GM12878 (cell line): ENCODE measurements around the gene OR2T2. TPM values are rescaled to one million over a fixed set of nuclear protein-coding genes. Genes with fewer than 3 reads are reported as not detected.
"Not testable (repeated sequence)": the region's sequence is repeated elsewhere in the genome, so short reads cannot be mapped to it uniquely, and the experiment has no call there.

Experiments
- ATAC-seq: fragments of 200-7000 bp; cut with Tn5 transposase; 3 replicates; pipeline ENCODE4 v1.9.1; 2020; ENCODE audit warnings: mild to moderate bottlenecking, moderate library complexity
- BruUV-seq: library from RNA; stranded (reverse); fragments of 400-500 nt; replicated peaks from 2 replicates; lab custom pipeline; 2021; lab: Mats Ljungman, UMichigan
- CTCF ChIA-PET: fragments of 300-600 bp; sonication (Branson Sonifier 250); formaldehyde crosslinking; extraction: SDS; loops from one replicate; lab custom pipeline; 2021; ENCODE audit warnings: inconsistent platforms; lab: Yijun Ruan, JAX
- POLR2A ChIA-PET: fragments of 350-600 bp; formaldehyde crosslinking; extraction: SDS; loops from one replicate; lab custom pipeline; 2021; ENCODE audit warnings: inconsistent platforms; lab: Charles Lee
- RAD21 ChIA-PET: fragments of 300-600 bp; sonication (Branson Sonifier 250); formaldehyde crosslinking; loops from one replicate; lab custom pipeline; 2023; ENCODE audit warnings: antibody characterized with exemption; ENCODE audit not compliant: unreplicated experiment; lab: Charles Lee
- SMC1A ChIA-PET: fragments of 300-600 bp; sonication (Branson Sonifier 250); formaldehyde crosslinking; loops from one replicate; lab custom pipeline; 2023; ENCODE audit not compliant: unreplicated experiment, uncharacterized antibody; lab: Charles Lee
- DNase-seq: peaks from one replicate; pipeline ENCODE4 v3.0.0-alpha.2; 2011; ENCODE audit warnings: low read depth, low spot score
- FAIRE-seq: peaks from 3 replicates; lab custom pipeline; 2011; peaks lifted over from hg19 to GRCh38; lab: Jason Lieb, UNC
- H2AFZ ChIP-seq: 2 replicates; pipeline ENCODE4 v1.6.0; 2011; ENCODE audit warnings: low read depth, low read length, control low read depth; ENCODE audit not compliant: control insufficient read depth
- H3K27ac ChIP-seq: 2 replicates; pipeline ENCODE4 v1.5.1; 2011; ENCODE audit warnings: control low read depth; ENCODE audit not compliant: control insufficient read depth, insufficient read depth
- H3K27me3 ChIP-seq, 2 experiments: replicated peaks in 1 of 2; 2 replicates each; pipeline versions ENCODE4 v1.6.0 to v1.6.1; 2011; ENCODE audit warnings: low read length in 1 of 2; ENCODE audit not compliant: control insufficient read depth in 2 of 2, insufficient read depth in 2 of 2
- H3K36me3 ChIP-seq, 2 experiments: 2 replicates each; pipeline ENCODE4 v1.5.1; 2011; ENCODE audit warnings: low read length in 1 of 2; ENCODE audit not compliant: control insufficient read depth in 2 of 2, insufficient read depth in 2 of 2
- H3K4me1 ChIP-seq: 2 replicates; pipeline ENCODE4 v1.6.1; 2011; ENCODE audit warnings: mild to moderate bottlenecking, low read length, moderate library complexity, mixed read lengths; ENCODE audit not compliant: control insufficient read depth, insufficient read depth
- H3K4me2 ChIP-seq: 2 replicates; pipeline ENCODE4 v1.6.0; 2011; ENCODE audit warnings: control low read depth; ENCODE audit not compliant: control insufficient read depth, insufficient read depth
- H3K4me3 ChIP-seq: fragments of 200-600 bp; sonication (generic); 2 replicates; pipeline ENCODE4 v1.5.1; 2016
- H3K79me2 ChIP-seq: 2 replicates; pipeline ENCODE4 v1.6.0; 2011; ENCODE audit warnings: low read length; ENCODE audit not compliant: control insufficient read depth, insufficient read depth
- H3K9ac ChIP-seq: 2 replicates; pipeline ENCODE4 v1.8.0; 2011; ENCODE audit warnings: low read length, control low read depth, mixed read lengths; ENCODE audit not compliant: control insufficient read depth, insufficient read depth
- H3K9me3 ChIP-seq: replicated peaks from 3 replicates; pipeline ENCODE4 v1.5.1; 2011; ENCODE audit warnings: mild to moderate bottlenecking, low read length; ENCODE audit not compliant: control insufficient read depth, insufficient read depth
- H4K20me1 ChIP-seq: 2 replicates; pipeline ENCODE4 v1.6.0; 2011; ENCODE audit not compliant: control insufficient read depth, insufficient read depth
- MLLT1 ChIP-seq: fragments of 450-650 bp; IDR thresholded peaks from 2 replicates; pipeline ENCODE4 v1.6.1; 2016; ENCODE audit warnings: mild to moderate bottlenecking
- POLR2AphosphoS5 ChIP-seq: IDR thresholded peaks from 2 replicates; pipeline ENCODE4 v1.6.1; 2011; ENCODE audit warnings: mild to moderate bottlenecking, low read length, inconsistent platforms
- SMAD5 ChIP-seq: IDR thresholded peaks from 2 replicates; pipeline ENCODE4 v1.6.1; 2016; ENCODE audit warnings: antibody characterized with exemption, low read depth
- WGBS: methylation state at CpG from one replicate; pipeline ENCODE4 v1.1.6; 2016; ENCODE audit warnings: low lambda C conversion rate; ENCODE audit not compliant: insufficient replicate concordance, insufficient coverage; ENCODE audit errors: missing lambda C conversion rate; 5-methylcytosine and 5-hydroxymethylcytosine counted together
- in situ Hi-C: fragments of 300-500 bp; cut with MboI; formaldehyde crosslinking; loops from 9 replicates; pipeline ENCODE4 v1.14.3; 2018; ENCODE audit warnings: mixed read lengths
- intact Hi-C: fragments of 100-400 bp; cut with micrococcal nuclease; formaldehyde crosslinking; loops from one replicate; pipeline ENCODE4 v1.14.2; 2022; ENCODE audit not compliant: unreplicated experiment
- polyA plus RNA-seq, 11 experiments: library from polyadenylated mRNA; depleted of rRNA in 4 of 11; unstranded in 6 of 11; stranded (reverse) in 5 of 11; fragments of >200 nt; fragmentation: Nextera tagmentation in 4 of 11; fragmentation: Illumina TruSeq in 1 of 11; extraction: Ambion mirVana in 4 of 11; extraction: Trizol in 1 of 11; gene quantifications; 1 replicate in 1 of 11; 2 replicates in 10 of 11; pipeline versions ENCODE4 v1.2.1 to v1.2.3, GENCODE V29; 2011 to 2016; ENCODE audit warnings: inconsistent platforms in 2 of 11, missing spikeins in 2 of 11, low read depth in 1 of 11
- total RNA-seq, 4 experiments: library from RNA; depleted of rRNA in 3 of 4; stranded (reverse); fragments of >200 nt in 3 of 4; fragmentation: Illumina TruSeq in 1 of 4; extraction: Trizol in 1 of 4; gene quantifications; 2 replicates each; pipeline versions ENCODE4 v1.2.1 to v1.2.3, GENCODE V29; 2013 to 2021

OR2T2 gene
- total and polyA plus RNA-seq, 10 of the 15 experiments (the other 5 are each of a cell fraction or from before 2014, with no cell fraction given), result 0.07 to 7.0 (median 1.2) TPM

- POLR2A ChIA-PET, FAIRE-seq, SMC1A ChIA-PET, H3K4me1 ChIP-seq, H3K36me3 ChIP-seq, DNase-seq, H3K9me3 ChIP-seq, H4K20me1 ChIP-seq, H3K27me3 ChIP-seq, H2AFZ ChIP-seq, H3K79me2 ChIP-seq, intact Hi-C loops, CTCF ChIA-PET: not testable (repeated sequence)
- H3K9ac ChIP-seq, result peak overlapping the region; percentile 56
- H3K4me3 ChIP-seq, result peak overlapping the region; percentile 38; the same call in 1 of the 2 replicates
- RAD21 ChIA-PET, result interaction anchor here (0.7 kb wide), 1 partner anchor 355 kb away, joined by 3 read pairs; no protein-coding TSS in a partner anchor
- peak overlapping the region; percentile 87 for H3K27ac ChIP-seq
- TF ChIP-seq POLR2AphosphoS5 (peak; percentile 79), SMAD5 (peak; percentile 77; the same call in 1 of the 2 replicates), MLLT1 (peak; percentile 89)
- WGBS, result 20% methylated on average over 5 of the region's 6 CpGs
- H3K4me2 ChIP-seq, result peak overlapping the region; percentile 60; the same call in 1 of the 2 replicates
- peak; percentile 42 for ATAC-seq
- TSS peak; percentile 95 for BruUV-seq
- in situ Hi-C loops, result loop anchor here (25.0 kb wide), 1 partner anchor 1088 kb away; no protein-coding TSS in a partner anchor
These were observed 4.5 kb downstream of the OR2T2 start for GRCh38 chr1:248449821-248450465.
